Liver (tissue), 9 donors: Measurements from ENCODE around the gene SLIT1. TPM values are rescaled to one million over a fixed set of nuclear protein-coding genes. Genes with fewer than 3 reads are reported as not detected.

Source experiments
- DNase-seq: peaks from one replicate; pipeline ENCODE4 v3.0.0-alpha.2; 2017; ENCODE audit warnings: low spot score
- H3K27ac ChIP-seq, 2 donors: one replicate each; pipeline ENCODE4 v1.7.0; 2013; ENCODE audit warnings: inconsistent platforms in 2 of 2, low read length in 2 of 2, control low read depth in 1 of 2, low read depth in 1 of 2, mild to moderate bottlenecking in 1 of 2
- H3K27me3 ChIP-seq, 4 donors: one replicate each; pipeline versions ENCODE4 v1.6.1 to v1.7.0; 2013; ENCODE audit warnings: low read length in 3 of 4, inconsistent platforms in 1 of 4, mild to moderate bottlenecking in 1 of 4, moderate library complexity in 1 of 4; ENCODE audit not compliant: control insufficient read depth in 4 of 4, insufficient read depth in 4 of 4
- H3K36me3 ChIP-seq, 4 donors: one replicate each; pipeline versions ENCODE4 v1.6.1 to v1.7.0; 2013; ENCODE audit warnings: low read length in 3 of 4, mild to moderate bottlenecking in 3 of 4, low read depth in 1 of 4, moderate library complexity in 1 of 4; ENCODE audit not compliant: control insufficient read depth in 4 of 4, insufficient read depth in 3 of 4
- H3K4me1 ChIP-seq, 4 donors: one replicate each; pipeline versions ENCODE4 v1.6.1 to v1.7.0; 2013; ENCODE audit warnings: low read length in 3 of 4, mild to moderate bottlenecking in 3 of 4, moderate library complexity in 1 of 4; ENCODE audit not compliant: control insufficient read depth in 4 of 4, insufficient read depth in 4 of 4
- H3K4me3 ChIP-seq, 3 donors: one replicate each; pipeline versions ENCODE4 v1.6.1 to v1.7.0; 2013; ENCODE audit warnings: low read length in 3 of 3, control low read depth in 1 of 3, low read depth in 1 of 3, mild to moderate bottlenecking in 1 of 3
- H3K9ac ChIP-seq, 2 donors: one replicate each; pipeline ENCODE4 v1.7.0; 2013; ENCODE audit warnings: low read length in 2 of 2, mild to moderate bottlenecking in 2 of 2, moderate library complexity in 2 of 2, control low read depth in 1 of 2, low read depth in 1 of 2
- H3K9me3 ChIP-seq, 4 donors: one replicate each; pipeline versions ENCODE4 v1.6.1 to v1.7.0; 2013; ENCODE audit warnings: low read length in 3 of 4; ENCODE audit not compliant: control insufficient read depth in 4 of 4
- ATF3 ChIP-seq: IDR thresholded peaks from 2 replicates; pipeline ENCODE4 v1.6.1; 2016; ENCODE audit warnings: antibody characterized with exemption
- CTCF ChIP-seq: fragments of 150-350 bp; IDR thresholded peaks from 2 replicates; pipeline ENCODE4 v1.5.1; 2017; ENCODE audit warnings: improper control_type of control experiment, low read depth, low read length; ENCODE audit not compliant: missing input control
- EGR1 ChIP-seq, 2 donors: IDR thresholded peaks; 2 replicates each; pipeline ENCODE4 v1.6.1; 2016 to 2018; ENCODE audit warnings: antibody characterized with exemption in 2 of 2, low read depth in 2 of 2
- FOXA1 ChIP-seq: IDR thresholded peaks from 2 replicates; pipeline ENCODE4 v1.6.1; 2016; ENCODE audit warnings: antibody characterized with exemption
- GABPA ChIP-seq, 2 donors: IDR thresholded peaks in 1 of 2; conservative IDR thresholded peaks in 1 of 2; 2 replicates each; pipeline ENCODE4 v1.6.1; 2016; ENCODE audit warnings: antibody characterized with exemption in 2 of 2, mild to moderate bottlenecking in 1 of 2, moderate library complexity in 1 of 2
- HNF4A ChIP-seq, 2 donors: conservative IDR thresholded peaks; 2 replicates each; pipeline ENCODE4 v1.6.1; 2016; ENCODE audit warnings: antibody characterized with exemption in 2 of 2, mild to moderate bottlenecking in 2 of 2
- HNF4G ChIP-seq: IDR thresholded peaks from 2 replicates; pipeline ENCODE4 v1.6.1; 2016; ENCODE audit warnings: antibody characterized with exemption
- RAD21 ChIP-seq, 2 donors: IDR thresholded peaks; 2 replicates each; pipeline ENCODE4 v1.6.1; 2016; ENCODE audit warnings: antibody characterized with exemption in 2 of 2, mild to moderate bottlenecking in 2 of 2
- RXRA ChIP-seq, 2 donors: IDR thresholded peaks; 2 replicates each; pipeline ENCODE4 v1.6.1; 2017 to 2018; ENCODE audit warnings: antibody characterized with exemption in 2 of 2, mild to moderate bottlenecking in 1 of 2
- SP1 ChIP-seq: IDR thresholded peaks from 2 replicates; pipeline ENCODE4 v1.6.1; 2018; ENCODE audit warnings: antibody characterized with exemption, mild to moderate bottlenecking
- YY1 ChIP-seq: IDR thresholded peaks from 2 replicates; pipeline ENCODE4 v1.6.1; 2016; ENCODE audit warnings: antibody characterized with exemption, mild to moderate bottlenecking
- WGBS: extraction: QIAGEN DNeasy Blood & Tissue Kit; methylation state at CpG from one replicate; pipeline ENCODE4 v1.1.7; 2013; 5-methylcytosine and 5-hydroxymethylcytosine counted together
- polyA plus RNA-seq, 2 donors: library from polyadenylated mRNA; stranded (reverse) in 1 of 2; unstranded in 1 of 2; fragments of 200-250 nt in 1 of 2; fragments of >200 nt in 1 of 2; fragmentation: Nextera tagmentation in 1 of 2; extraction: Ambion mirVana in 1 of 2; gene quantifications; one replicate each; pipeline versions ENCODE4 v1.2.1 to v1.2.3, GENCODE V29; 2013 to 2015
- total RNA-seq, 2 donors: library from RNA; depleted of rRNA; stranded (reverse); fragments of >200 nt; gene quantifications; one replicate each; pipeline ENCODE4 v1.2.3, GENCODE V29; 2014
- TF ChIP-seq, protein P1 (sequence below): IDR thresholded peaks from 2 replicates; pipeline ENCODE4 v1.6.1; 2016; ENCODE audit warnings: antibody characterized with exemption
- TF ChIP-seq, protein P2 (sequence below): IDR thresholded peaks from 2 replicates; pipeline ENCODE4 v1.6.1; 2016; ENCODE audit warnings: antibody characterized with exemption, mild to moderate bottlenecking
- donor health status: healthy.
- donor health status: healthy.
- donor health status: healthy.
- donor health status: healthy.
- donor health status: healthy.

Gene SLIT1
- total and polyA plus RNA-seq, 4 donors, result under 0.01 to 0.14 (median 0.06) TPM

GRCh38 chr10:97025613-97026242, 160.0 kb downstream of the SLIT1 start:
- Histone ChIP-seq H3K9me3 (no peaks in the 10 kb centered on the region), H3K9ac (no peak overlapping the region), H3K4me1 (peaks cover 0 to 3% (median 1%) of the 10 kb centered on the region in 4 donors), H3K27me3 (no peaks in the 10 kb centered on the region), H3K27ac (no peak overlapping the region), H3K4me3 (no peak overlapping the region), H3K36me3 (no peaks in the 10 kb centered on the region)
- 67% methylated on average over 9 of the region's 9 CpGs for WGBS
- peak; percentile 64 for DNase-seq
- TF ChIP-seq HNF4A (conservative IDR thresholded peaks at IDR 0.05) (peak in 1 of 2 donors; percentile 11), CTCF (peak; percentile 66), ATF3 (no peak), RAD21 (IDR thresholded peaks at IDR 0.05) (peak; percentile 77 to 88)
- TF ChIP-seq, protein P1, sequence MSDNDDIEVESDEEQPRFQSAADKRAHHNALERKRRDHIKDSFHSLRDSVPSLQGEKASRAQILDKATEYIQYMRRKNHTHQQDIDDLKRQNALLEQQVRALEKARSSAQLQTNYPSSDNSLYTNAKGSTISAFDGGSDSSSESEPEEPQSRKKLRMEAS, result no peak
- TF ChIP-seq, protein P2, sequence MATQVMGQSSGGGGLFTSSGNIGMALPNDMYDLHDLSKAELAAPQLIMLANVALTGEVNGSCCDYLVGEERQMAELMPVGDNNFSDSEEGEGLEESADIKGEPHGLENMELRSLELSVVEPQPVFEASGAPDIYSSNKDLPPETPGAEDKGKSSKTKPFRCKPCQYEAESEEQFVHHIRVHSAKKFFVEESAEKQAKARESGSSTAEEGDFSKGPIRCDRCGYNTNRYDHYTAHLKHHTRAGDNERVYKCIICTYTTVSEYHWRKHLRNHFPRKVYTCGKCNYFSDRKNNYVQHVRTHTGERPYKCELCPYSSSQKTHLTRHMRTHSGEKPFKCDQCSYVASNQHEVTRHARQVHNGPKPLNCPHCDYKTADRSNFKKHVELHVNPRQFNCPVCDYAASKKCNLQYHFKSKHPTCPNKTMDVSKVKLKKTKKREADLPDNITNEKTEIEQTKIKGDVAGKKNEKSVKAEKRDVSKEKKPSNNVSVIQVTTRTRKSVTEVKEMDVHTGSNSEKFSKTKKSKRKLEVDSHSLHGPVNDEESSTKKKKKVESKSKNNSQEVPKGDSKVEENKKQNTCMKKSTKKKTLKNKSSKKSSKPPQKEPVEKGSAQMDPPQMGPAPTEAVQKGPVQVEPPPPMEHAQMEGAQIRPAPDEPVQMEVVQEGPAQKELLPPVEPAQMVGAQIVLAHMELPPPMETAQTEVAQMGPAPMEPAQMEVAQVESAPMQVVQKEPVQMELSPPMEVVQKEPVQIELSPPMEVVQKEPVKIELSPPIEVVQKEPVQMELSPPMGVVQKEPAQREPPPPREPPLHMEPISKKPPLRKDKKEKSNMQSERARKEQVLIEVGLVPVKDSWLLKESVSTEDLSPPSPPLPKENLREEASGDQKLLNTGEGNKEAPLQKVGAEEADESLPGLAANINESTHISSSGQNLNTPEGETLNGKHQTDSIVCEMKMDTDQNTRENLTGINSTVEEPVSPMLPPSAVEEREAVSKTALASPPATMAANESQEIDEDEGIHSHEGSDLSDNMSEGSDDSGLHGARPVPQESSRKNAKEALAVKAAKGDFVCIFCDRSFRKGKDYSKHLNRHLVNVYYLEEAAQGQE, result no peak

- no peaks in the 10 kb centered on the region for H3K36me3 ChIP-seq
- no peak overlapping the region for H3K27ac ChIP-seq
- peaks cover 0 to 3% (median 1%) of the 10 kb centered on the region in 4 donors for H3K4me1 ChIP-seq
- no peak for DNase-seq
- H3K27me3 ChIP-seq, result no peaks in the 10 kb centered on the region
- no peak overlapping the region for H3K4me3 ChIP-seq
- 68% methylated on average over 13 of the region's 13 CpGs for WGBS
- no peaks in the 10 kb centered on the region for H3K9me3 ChIP-seq
- H3K9ac ChIP-seq, result no peak overlapping the region
- no peak for TF ChIP-seq GABPA (IDR thresholded peaks at IDR 0.05 in 1 of 2, conservative IDR thresholded peaks at IDR 0.05 in 1 of 2)
- no peak for TF ChIP-seq FOXA1
- no peak for TF ChIP-seq EGR1 (IDR thresholded peaks at IDR 0.05; ENCODE audit: low read depth in 2 of 2)
- TF ChIP-seq YY1, result no peak
- no peak for TF ChIP-seq ATF3
- TF ChIP-seq HNF4A (conservative IDR thresholded peaks at IDR 0.05), result no peak
- no peak for TF ChIP-seq SP1
- TF ChIP-seq, protein P2, result no peak
- no peak for TF ChIP-seq HNF4G
- TF ChIP-seq, protein P1, result no peak
- no peak for TF ChIP-seq CTCF
- TF ChIP-seq RAD21 (IDR thresholded peaks at IDR 0.05), result no peak
- no peak for TF ChIP-seq RXRA (IDR thresholded peaks at IDR 0.05)
Measured at GRCh38 chr10:97024168-97025073, 161.3 kb downstream of the SLIT1 start.
